B cell (primary cell): ENCODE measurements around the gene FSTL3. TPM values are rescaled to one million over a fixed set of nuclear protein-coding genes. Genes with fewer than 3 reads are reported as not detected.

Experiments
- ATAC-seq: fragments of 200-7000 bp; cut with Tn5 transposase; one replicate; pipeline ENCODE4 v1.10.0; 2021; ENCODE audit warnings: low read depth, mild to moderate bottlenecking, moderate number of reproducible peaks, moderate library complexity
- CTCF ChIA-PET: fragments of 350-600 bp; sonication (Branson Sonifier 250); formaldehyde crosslinking; loops from one replicate; lab custom pipeline; 2021; ENCODE audit warnings: antibody characterized with exemption, inconsistent platforms; lab: Charles Lee
- POLR2A ChIA-PET: fragments of 350-600 bp; sonication (Branson Sonifier 250); formaldehyde crosslinking; loops from one replicate; lab custom pipeline; 2021; ENCODE audit warnings: antibody characterized with exemption; lab: Charles Lee
- DNase-seq: peaks from one replicate; pipeline ENCODE4 v3.0.0; 2013
- H2AFZ ChIP-seq: 2 replicates; pipeline ENCODE4 v1.6.1; 2012; ENCODE audit warnings: mild to moderate bottlenecking, low read depth, low read length; ENCODE audit not compliant: insufficient read depth, poor library complexity, severe bottlenecking
- H3K27ac ChIP-seq, 2 donors: 1 replicate in 1 of 2; 2 replicates in 1 of 2; pipeline ENCODE4 v1.5.1; 2012 to 2013; ENCODE audit warnings: low read length in 2 of 2, mild to moderate bottlenecking in 2 of 2, moderate library complexity in 1 of 2
- H3K27me3 ChIP-seq, 4 experiments: fragments of 200-600 bp in 1 of 4; sonication (generic) in 1 of 4; replicated peaks in 1 of 4; 1 replicate in 2 of 4; 2 replicates in 2 of 4; pipeline versions ENCODE4 v1.6.1 to v1.7.0; 2013 to 2016; ENCODE audit warnings: low read length in 3 of 4, mild to moderate bottlenecking in 2 of 4, mixed read lengths in 1 of 4, moderate library complexity in 1 of 4; ENCODE audit not compliant: insufficient read depth in 4 of 4, control insufficient read depth in 3 of 4; ENCODE audit errors: control extremely low read depth in 1 of 4
- H3K36me3 ChIP-seq, 2 experiments: replicated peaks in 1 of 2; 1 replicate in 1 of 2; 2 replicates in 1 of 2; pipeline versions ENCODE4 v1.6.1 to v1.7.1; 2013; ENCODE audit warnings: low read length in 1 of 2; ENCODE audit not compliant: insufficient read depth in 2 of 2, control insufficient read depth in 1 of 2; ENCODE audit errors: control extremely low read depth in 1 of 2, extremely low read depth in 1 of 2
- H3K4me1 ChIP-seq, 2 donors: fragments of 200-600 bp in 1 of 2; sonication (generic) in 1 of 2; 1 replicate in 1 of 2; 2 replicates in 1 of 2; pipeline versions ENCODE4 v1.5.1 to v1.6.1; 2013 to 2017; ENCODE audit warnings: low read length in 2 of 2; ENCODE audit not compliant: control insufficient read depth in 2 of 2, insufficient read depth in 2 of 2
- H3K4me2 ChIP-seq: replicated peaks from 2 replicates; pipeline ENCODE3; 2012; ENCODE audit warnings: mild to moderate bottlenecking, low read depth, low read length; ENCODE audit not compliant: poor library complexity, severe bottlenecking
- H3K4me3 ChIP-seq, 5 experiments: fragments of 200-600 bp in 1 of 5; sonication (generic) in 1 of 5; 1 replicate in 3 of 5; 2 replicates in 2 of 5; pipeline versions ENCODE4 v1.5.1 to v1.7.0; 2011 to 2016; ENCODE audit warnings: low read length in 4 of 5, mild to moderate bottlenecking in 4 of 5, low read depth in 2 of 5, control low read depth in 1 of 5, moderate library complexity in 1 of 5; ENCODE audit not compliant: insufficient read depth in 1 of 5; ENCODE audit errors: control extremely low read depth in 1 of 5, extremely low read depth in 1 of 5
- H3K79me2 ChIP-seq: fragments of 200-600 bp; sonication (generic); one replicate; pipeline ENCODE4 v1.6.0; 2016; ENCODE audit warnings: low read length; ENCODE audit not compliant: control insufficient read depth, insufficient read depth
- H3K9ac ChIP-seq: fragments of 200-600 bp; sonication (generic); 2 replicates; pipeline ENCODE4 v1.6.1; 2017; ENCODE audit warnings: mild to moderate bottlenecking, low read length, moderate library complexity
- H3K9me3 ChIP-seq, 3 donors: one replicate each; pipeline versions ENCODE4 v1.6.1 to v1.7.1; 2013; ENCODE audit warnings: low read length in 2 of 3; ENCODE audit not compliant: control insufficient read depth in 2 of 3, insufficient read depth in 1 of 3; ENCODE audit errors: control extremely low read depth in 1 of 3
- H4K20me1 ChIP-seq: 2 replicates; pipeline ENCODE4 v1.6.0; 2012; ENCODE audit warnings: mild to moderate bottlenecking, low read length; ENCODE audit not compliant: insufficient read depth, control insufficient read depth, poor library complexity, severe bottlenecking
- H3K27ac Mint-ChIP-seq: one replicate; pipeline ENCODE4 v1.8.0; 2021; ENCODE audit warnings: mixed read lengths
- H3K27me3 Mint-ChIP-seq: one replicate; pipeline ENCODE4 v1.8.0; 2021; ENCODE audit warnings: mixed read lengths
- H3K4me1 Mint-ChIP-seq: one replicate; pipeline ENCODE4 v1.8.0; 2021; ENCODE audit warnings: mixed read lengths
- H3K4me3 Mint-ChIP-seq: one replicate; pipeline ENCODE4 v1.8.0; 2021; ENCODE audit warnings: mixed read lengths
- H3K9me3 Mint-ChIP-seq: one replicate; pipeline ENCODE4 v1.8.0; 2022; ENCODE audit warnings: mixed read lengths; ENCODE audit not compliant: insufficient read depth
- EZH2 ChIP-seq: IDR thresholded peaks from 2 replicates; pipeline ENCODE4 v1.6.1; 2012; ENCODE audit warnings: borderline replicate concordance, low read depth, mild to moderate bottlenecking, moderate library complexity, low read length; ENCODE audit not compliant: insufficient read depth, poor library complexity, severe bottlenecking
- WGBS: methylation state at CpG from one replicate; pipeline ENCODE4 v1.1.5; 2013; ENCODE audit warnings: missing lambda C conversion rate; ENCODE audit not compliant: insufficient coverage; 5-methylcytosine and 5-hydroxymethylcytosine counted together
- intact Hi-C: fragments of 100-400 bp; cut with micrococcal nuclease; formaldehyde crosslinking; loops from one replicate; pipeline ENCODE4 v1.10.0; 2022
- polyA plus RNA-seq: library from polyadenylated mRNA; depleted of rRNA; stranded (reverse); fragments of >200 nt; gene quantifications from 2 replicates; pipeline ENCODE4 v1.2.3, GENCODE V29; 2012
- total RNA-seq, 2 donors: library from RNA; stranded (reverse); fragments of 120-200 nt in 1 of 2; gene quantifications; 1 replicate in 1 of 2; 2 replicates in 1 of 2; pipeline versions ENCODE4 v1.2.3 to v1.2.4, GENCODE V29; 2013 to 2022
- TF ChIP-seq, protein P1 (sequence below): fragments of 200-600 bp; IDR thresholded peaks from one replicate; pipeline ENCODE4 v1.8.0; 2022; ENCODE audit warnings: antibody characterized with exemption, mild to moderate bottlenecking

The FSTL3 gene
- total and polyA plus RNA-seq, 2 donors (not counting 1 experiment from before 2014, with no cell fraction given) = 2.6 to 5.8 TPM

DNA sequence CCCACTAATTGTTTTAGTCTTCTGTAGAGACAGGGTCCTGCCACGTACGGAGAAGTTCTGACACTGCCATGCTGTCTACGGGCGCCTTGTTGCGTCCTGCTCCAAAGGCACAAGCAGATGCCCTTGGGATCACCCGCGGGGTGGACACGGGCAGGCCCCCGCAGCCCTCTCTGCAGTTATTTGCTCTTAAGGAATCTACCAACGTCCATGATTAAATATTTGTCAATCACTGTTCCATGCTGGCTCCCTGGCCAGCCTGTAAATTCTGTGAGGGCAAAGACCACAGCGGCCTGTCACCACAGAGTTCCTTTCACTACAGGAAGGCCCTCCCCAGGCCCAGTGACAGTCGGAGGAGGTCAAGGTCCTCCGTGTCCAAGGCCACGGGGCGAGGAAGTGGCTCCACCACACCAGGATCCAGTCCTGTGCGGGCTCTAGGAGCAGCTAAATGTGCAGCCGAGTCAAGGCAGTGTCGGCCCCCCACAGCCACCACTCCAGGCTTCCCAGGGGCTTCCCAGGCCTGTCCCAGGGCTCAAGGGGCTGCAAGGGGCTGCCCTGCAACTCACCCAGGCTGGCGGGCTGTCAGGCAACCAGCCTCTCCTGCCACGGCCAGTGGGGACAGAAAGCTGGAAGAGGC lies 15.3 kb upstream of the FSTL3 start:
- H2AFZ ChIP-seq = no peak overlapping the region
- H3K27me3 ChIP-seq = no peaks in the 10 kb centered on the region
- H3K4me3 ChIP-seq = peak overlapping the region; percentile 65 to 94 (median 82)
- Mint-ChIP-seq H3K9me3 (no peaks in the 10 kb centered on the region), H3K27me3 (no peaks in the 10 kb centered on the region), H3K4me3 (peak overlapping the region; percentile 96), H3K27ac (peak overlapping the region; percentile 98), H3K4me1 (peaks cover 60% of the 10 kb centered on the region)
- DNase-seq = no peak
- peaks cover 33 to 69% of the 10 kb centered on the region in 2 donors for H3K4me1 ChIP-seq
- CTCF ChIA-PET = interaction anchor here (0.7 to 1.6 kb wide), 4 partner anchors 13 to 154 kb away, joined by 3 to 6 read pairs (median 4); no protein-coding TSS in a partner anchor
- H3K9ac ChIP-seq = peak overlapping the region; percentile 79
- 30% methylated on average over 20 of the region's 20 CpGs for WGBS
- intact Hi-C loops = loop anchor here (2.0 to 10.0 kb wide), 2 partner anchors 14 to 264 kb away; partner anchors contain the start of gene ARID3A
- H3K79me2 ChIP-seq = peaks cover 77% of the 10 kb centered on the region
- peaks cover 68% of the 10 kb centered on the region for H4K20me1 ChIP-seq
- peaks cover 0 to 27% of the 10 kb centered on the region in 2 experiments for H3K36me3 ChIP-seq
- POLR2A ChIA-PET = interaction anchor here (0.5 to 2.3 kb wide), 2 partner anchors 12 to 371 kb away, joined by 4 to 6 read pairs; no protein-coding TSS in a partner anchor
- H3K27ac ChIP-seq = peak overlapping the region; percentile 87 to 97
- TF ChIP-seq EZH2 = no peak
- TF ChIP-seq, protein P1, sequence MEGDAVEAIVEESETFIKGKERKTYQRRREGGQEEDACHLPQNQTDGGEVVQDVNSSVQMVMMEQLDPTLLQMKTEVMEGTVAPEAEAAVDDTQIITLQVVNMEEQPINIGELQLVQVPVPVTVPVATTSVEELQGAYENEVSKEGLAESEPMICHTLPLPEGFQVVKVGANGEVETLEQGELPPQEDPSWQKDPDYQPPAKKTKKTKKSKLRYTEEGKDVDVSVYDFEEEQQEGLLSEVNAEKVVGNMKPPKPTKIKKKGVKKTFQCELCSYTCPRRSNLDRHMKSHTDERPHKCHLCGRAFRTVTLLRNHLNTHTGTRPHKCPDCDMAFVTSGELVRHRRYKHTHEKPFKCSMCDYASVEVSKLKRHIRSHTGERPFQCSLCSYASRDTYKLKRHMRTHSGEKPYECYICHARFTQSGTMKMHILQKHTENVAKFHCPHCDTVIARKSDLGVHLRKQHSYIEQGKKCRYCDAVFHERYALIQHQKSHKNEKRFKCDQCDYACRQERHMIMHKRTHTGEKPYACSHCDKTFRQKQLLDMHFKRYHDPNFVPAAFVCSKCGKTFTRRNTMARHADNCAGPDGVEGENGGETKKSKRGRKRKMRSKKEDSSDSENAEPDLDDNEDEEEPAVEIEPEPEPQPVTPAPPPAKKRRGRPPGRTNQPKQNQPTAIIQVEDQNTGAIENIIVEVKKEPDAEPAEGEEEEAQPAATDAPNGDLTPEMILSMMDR = no peak
- no peak for ATAC-seq
- H3K4me2 ChIP-seq = peak overlapping the region; percentile 96
- H3K9me3 ChIP-seq = peaks cover 0 to 4% (median 0%) of the 10 kb centered on the region in 3 donors
